CD4-positive, alpha-beta memory T cell (primary cell): ENCODE data around the gene CAPN2. TPM values are rescaled to one million over a fixed set of nuclear protein-coding genes. Genes with fewer than 3 reads are reported as not detected.

Source experiments
- CTCF ChIA-PET: fragments of 350-600 bp; sonication (Branson Sonifier 250); formaldehyde crosslinking; loops from one replicate; lab custom pipeline; 2021; ENCODE audit warnings: inconsistent platforms; ENCODE audit not compliant: partially characterized antibody; lab: Charles Lee
- POLR2A ChIA-PET: fragments of 350-600 bp; sonication (Branson Sonifier 250); formaldehyde crosslinking; loops from one replicate; lab custom pipeline; 2021; ENCODE audit not compliant: partially characterized antibody; lab: Charles Lee
- DNase-seq, 5 donors: peaks; one replicate each; pipeline versions ENCODE4 v3.0.0 to v3.0.0-alpha.2; 2020 to 2022; ENCODE audit warnings: mixed read lengths in 1 of 5
- H3K27ac ChIP-seq: one replicate; pipeline ENCODE4 v1.7.0; 2013; ENCODE audit warnings: low read depth, low read length
- H3K27me3 ChIP-seq: 2 replicates; pipeline ENCODE4 v1.7.0; 2013; ENCODE audit warnings: mild to moderate bottlenecking, low read length, moderate library complexity; ENCODE audit not compliant: insufficient read depth
- H3K36me3 ChIP-seq: 2 replicates; pipeline ENCODE4 v1.7.0; 2013; ENCODE audit warnings: mild to moderate bottlenecking, low read length, moderate library complexity; ENCODE audit not compliant: insufficient read depth
- H3K4me1 ChIP-seq: 2 replicates; pipeline ENCODE4 v1.7.0; 2013; ENCODE audit warnings: mild to moderate bottlenecking, low read length, moderate library complexity; ENCODE audit not compliant: insufficient read depth
- H3K4me3 ChIP-seq, 2 donors: one replicate each; pipeline ENCODE4 v1.7.0; 2013; ENCODE audit warnings: low read length in 2 of 2, mild to moderate bottlenecking in 1 of 2
- H3K9me3 ChIP-seq, 2 donors: one replicate each; pipeline ENCODE4 v1.7.0; 2013; ENCODE audit warnings: low read length in 2 of 2, control low read depth in 1 of 2; ENCODE audit not compliant: control insufficient read depth in 1 of 2
- H3K27ac Mint-ChIP-seq, 7 donors: one replicate each; pipeline ENCODE4 v1.8.0; 2020 to 2021; ENCODE audit warnings: mixed read lengths in 7 of 7, mild to moderate bottlenecking in 6 of 7, inconsistent platforms in 3 of 7, moderate library complexity in 3 of 7
- H3K27me3 Mint-ChIP-seq, 2 donors: one replicate each; pipeline ENCODE4 v1.8.0; 2020 to 2021; ENCODE audit warnings: mixed read lengths in 2 of 2
- H3K36me3 Mint-ChIP-seq, 2 donors: one replicate each; pipeline ENCODE4 v1.8.0; 2020 to 2021; ENCODE audit warnings: mixed read lengths in 2 of 2, inconsistent platforms in 1 of 2, mild to moderate bottlenecking in 1 of 2
- H3K4me1 Mint-ChIP-seq, 4 donors: one replicate each; pipeline ENCODE4 v1.8.0; 2020 to 2021; ENCODE audit warnings: mixed read lengths in 4 of 4, mild to moderate bottlenecking in 1 of 4
- H3K4me3 Mint-ChIP-seq, 8 donors: one replicate each; pipeline ENCODE4 v1.8.0; 2020 to 2021; ENCODE audit warnings: mixed read lengths in 8 of 8, mild to moderate bottlenecking in 7 of 8, moderate library complexity in 6 of 8, inconsistent platforms in 3 of 8
- H3K9me3 Mint-ChIP-seq, 8 donors: one replicate each; pipeline ENCODE4 v1.8.0; 2020 to 2021; ENCODE audit warnings: mixed read lengths in 8 of 8, mild to moderate bottlenecking in 5 of 8, inconsistent platforms in 3 of 8, moderate library complexity in 1 of 8
- intact Hi-C: fragments of 100-400 bp; cut with micrococcal nuclease; formaldehyde crosslinking; loops from one replicate; pipeline ENCODE4 v1.15.1; 2023
- polyA plus RNA-seq, 2 donors: library from polyadenylated mRNA; unstranded; fragments of 300-500 nt; fragmentation: Illumina TruSeq; gene quantifications; one replicate each; pipeline ENCODE4 v1.2.3, GENCODE V29; 2021
- total RNA-seq, 2 experiments: library from RNA; stranded (reverse); gene quantifications; one replicate each; pipeline ENCODE4 v1.2.3, GENCODE V29; 2021

Gene CAPN2
- total and polyA plus RNA-seq, 4 experiments from 2014 or later: 146 to 231 (median 179) TPM

DNA sequence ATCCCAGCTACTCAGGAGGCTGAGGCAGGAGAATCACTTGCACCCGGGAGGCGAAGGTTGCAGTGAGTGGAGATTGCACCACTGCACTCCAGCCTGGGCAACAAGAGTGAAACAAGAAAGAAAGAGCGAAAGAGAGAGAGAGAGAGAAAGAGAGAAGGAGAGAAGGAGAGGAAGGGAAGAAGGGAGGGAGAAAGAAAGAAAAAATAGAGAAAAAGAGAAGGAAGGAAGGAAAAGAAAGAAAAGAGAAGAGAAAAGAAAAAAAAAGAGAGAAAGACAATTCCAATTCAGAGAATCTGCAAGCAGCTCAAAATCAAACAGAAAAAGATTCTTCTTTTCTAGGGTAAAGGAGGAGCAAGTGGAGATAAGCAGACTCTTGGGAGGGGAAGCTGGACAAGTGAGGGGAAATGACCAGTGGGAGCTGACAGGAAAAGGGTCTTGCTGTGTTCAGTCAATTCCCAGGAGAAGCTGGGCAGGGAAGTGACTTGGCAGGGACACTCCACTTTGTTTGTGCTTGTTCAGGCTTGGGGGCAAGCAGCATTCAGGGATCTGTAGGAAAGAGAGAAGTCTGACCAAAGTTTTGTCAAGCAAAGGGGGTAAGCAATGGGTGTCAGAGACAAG, 3.6 kb upstream of the CAPN2 start:
- no peak for DNase-seq

DNA sequence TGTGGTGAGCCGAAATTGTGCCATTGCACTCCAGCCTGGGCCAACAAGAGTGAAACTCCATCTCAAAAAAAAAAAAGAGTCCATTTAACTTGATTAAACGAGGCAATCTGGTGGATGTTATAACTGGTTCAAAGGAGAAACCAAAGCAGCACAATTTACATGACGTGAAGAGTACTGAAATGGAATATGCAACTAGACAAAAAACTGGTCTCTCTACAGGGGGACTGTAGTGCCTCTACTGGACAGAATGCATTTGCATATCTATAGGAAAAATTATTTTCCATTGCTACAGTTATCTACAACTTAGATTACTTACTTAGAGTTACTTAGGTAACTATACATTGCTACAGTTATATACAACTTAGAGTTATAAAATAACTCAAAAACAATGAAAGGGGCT, 2.7 kb upstream of the CAPN2 start:
- no peak overlapping the region for H3K27ac ChIP-seq
- H3K27me3 Mint-ChIP-seq: no peaks in the 10 kb centered on the region
- POLR2A ChIA-PET: no interaction called here
- DNase-seq: no peak
- H3K27ac Mint-ChIP-seq: peak overlapping the region in 4 of 7 donors; percentile 4 to 91 (median 32)
- H3K4me3 Mint-ChIP-seq: no peak overlapping the region
- CTCF ChIA-PET: interaction anchor here (0.7 to 5.2 kb wide), 3 partner anchors 8 to 41 kb away, joined by 3 to 100 read pairs (median 4); no protein-coding TSS in a partner anchor
- H3K4me1 ChIP-seq: peaks cover 34% of the 10 kb centered on the region
- H3K36me3 ChIP-seq: no peaks in the 10 kb centered on the region
- no peaks in the 10 kb centered on the region for H3K27me3 ChIP-seq
- H3K36me3 Mint-ChIP-seq: peaks cover 0 to 3% of the 10 kb centered on the region in 2 donors
- no peaks in the 10 kb centered on the region for H3K9me3 Mint-ChIP-seq
- no peak overlapping the region for H3K4me3 ChIP-seq
- no peaks in the 10 kb centered on the region for H3K9me3 ChIP-seq
- peaks cover 23 to 47% (median 34%) of the 10 kb centered on the region in 4 donors for H3K4me1 Mint-ChIP-seq
- intact Hi-C loops: no loop called here

More for the DNA sequence above, 3.6 kb upstream of the CAPN2 start:
- Histone ChIP-seq H3K9me3 (no peaks in the 10 kb centered on the region), H3K27me3 (no peaks in the 10 kb centered on the region), H3K4me1 (peaks cover 26% of the 10 kb centered on the region), H3K4me3 (no peak overlapping the region), H3K27ac (no peak overlapping the region), H3K36me3 (no peaks in the 10 kb centered on the region)
- Mint-ChIP-seq H3K4me1 (peaks cover 16 to 39% (median 27%) of the 10 kb centered on the region in 4 donors), H3K36me3 (peaks cover 0 to under 1% of the 10 kb centered on the region in 2 donors), H3K27ac (peak overlapping the region in 4 of 7 donors; percentile 32 to 87 (median 82)), H3K4me3 (no peak overlapping the region), H3K27me3 (no peaks in the 10 kb centered on the region), H3K9me3 (no peaks in the 10 kb centered on the region)
- ChIA-PET POLR2A (no interaction called here), CTCF (interaction anchor here (0.8 to 4.6 kb wide), 2 partner anchors 10 to 40 kb away, joined by 3 to 28 read pairs; no protein-coding TSS in a partner anchor)
- intact Hi-C loops: no loop called here

DNA sequence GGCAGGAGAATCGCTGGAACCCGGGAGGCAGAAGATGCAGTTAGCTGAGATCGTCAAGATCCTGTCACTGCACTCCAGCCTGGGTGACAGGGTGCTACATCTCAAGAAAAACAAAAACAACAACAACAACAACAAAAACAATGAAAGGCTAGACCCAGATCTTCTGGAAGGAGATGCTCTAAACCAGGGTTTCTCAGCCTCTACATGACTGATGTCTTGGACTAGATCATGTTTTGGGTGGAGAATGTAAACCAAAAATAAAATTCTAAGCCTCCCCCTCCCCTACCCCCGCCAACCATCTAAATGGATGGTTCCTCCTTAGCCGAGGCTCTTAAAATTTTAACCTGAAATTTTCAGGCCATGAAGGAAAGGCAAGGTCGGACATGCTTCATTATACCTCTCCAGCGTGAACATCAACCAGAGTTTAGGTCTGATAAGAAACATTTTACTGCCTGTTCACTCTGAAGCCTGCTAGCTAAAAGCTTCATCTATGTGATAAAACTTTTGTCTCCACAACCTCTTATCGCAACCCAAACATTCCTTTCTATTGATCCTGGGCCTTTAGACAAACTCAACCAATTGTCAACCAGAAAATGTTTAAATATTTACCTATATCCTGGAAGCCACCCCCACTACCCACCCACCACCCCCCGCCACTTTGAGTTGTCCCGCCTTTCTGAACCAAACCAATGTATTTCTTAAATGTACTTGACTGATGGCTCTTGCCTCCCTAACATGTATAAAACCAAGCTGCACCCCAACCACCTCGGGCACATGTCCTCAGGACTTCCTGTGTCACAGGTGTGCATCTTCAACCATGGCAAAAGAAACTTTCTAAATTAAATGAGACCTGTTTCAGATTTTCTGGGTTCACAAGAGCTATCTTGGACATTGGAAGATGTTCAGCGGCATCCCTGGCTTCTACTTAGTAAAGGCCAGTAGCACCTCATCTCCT, 1.9 kb upstream of the CAPN2 start:
- peak overlapping the region in 5 of 8 donors; percentile 1 to 87 (median 86) for H3K4me3 Mint-ChIP-seq
- peaks cover 32 to 56% (median 41%) of the 10 kb centered on the region in 4 donors for H3K4me1 Mint-ChIP-seq
- Histone ChIP-seq H3K9me3 (no peaks in the 10 kb centered on the region), H3K27ac (no peak overlapping the region), H3K27me3 (no peaks in the 10 kb centered on the region), H3K4me1 (peaks cover 43% of the 10 kb centered on the region), H3K4me3 (no peak overlapping the region), H3K36me3 (no peaks in the 10 kb centered on the region)
- intact Hi-C loops: loop anchor here (5.0 kb wide), 1 partner anchor 137 kb away; the partner anchor contains the start of gene TP53BP2
- H3K9me3 Mint-ChIP-seq: no peaks in the 10 kb centered on the region
- H3K27ac Mint-ChIP-seq: peak overlapping the region; percentile 67 to 92 (median 88)
- H3K36me3 Mint-ChIP-seq: peaks cover 0 to 3% of the 10 kb centered on the region in 2 donors
- POLR2A ChIA-PET: interaction anchor here (0.6 to 4.7 kb wide), 4 partner anchors 12 to 989 kb away, joined by 3 to 71 read pairs (median 4); no protein-coding TSS in a partner anchor
- CTCF ChIA-PET: interaction anchor here (0.7 to 5.2 kb wide), 5 partner anchors 8 to 40 kb away, joined by 3 to 100 read pairs (median 4); no protein-coding TSS in a partner anchor
- H3K27me3 Mint-ChIP-seq: no peaks in the 10 kb centered on the region
- DNase-seq: no peak

DNA sequence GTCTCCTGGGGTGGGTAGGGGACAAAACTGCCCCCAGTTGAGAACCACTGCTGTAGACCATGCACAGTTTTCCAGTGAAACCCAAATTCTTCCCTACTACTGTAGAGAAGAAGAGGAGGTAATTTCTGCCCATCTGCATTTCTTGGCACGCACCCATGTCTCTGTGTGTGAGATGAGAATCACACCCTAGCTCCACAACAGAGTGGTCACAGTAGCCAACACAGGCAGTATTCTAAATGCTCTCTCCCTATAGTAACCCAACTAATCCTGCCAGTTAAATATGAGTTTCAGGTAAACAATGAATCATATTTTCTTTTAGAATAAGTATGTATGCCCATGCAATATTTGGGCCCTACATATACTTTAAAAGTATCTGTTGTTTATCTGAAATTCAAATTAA, 1.2 kb upstream of the CAPN2 start:
- ChIA-PET CTCF (interaction anchor here (1.2 to 5.2 kb wide), 7 partner anchors 8 to 39 kb away, joined by 3 to 100 read pairs (median 6); no protein-coding TSS in a partner anchor), POLR2A (interaction anchor here (1.0 to 4.7 kb wide), 7 partner anchors 10 to 998 kb away, joined by 3 to 71 read pairs (median 3); no protein-coding TSS in a partner anchor)

DNA sequence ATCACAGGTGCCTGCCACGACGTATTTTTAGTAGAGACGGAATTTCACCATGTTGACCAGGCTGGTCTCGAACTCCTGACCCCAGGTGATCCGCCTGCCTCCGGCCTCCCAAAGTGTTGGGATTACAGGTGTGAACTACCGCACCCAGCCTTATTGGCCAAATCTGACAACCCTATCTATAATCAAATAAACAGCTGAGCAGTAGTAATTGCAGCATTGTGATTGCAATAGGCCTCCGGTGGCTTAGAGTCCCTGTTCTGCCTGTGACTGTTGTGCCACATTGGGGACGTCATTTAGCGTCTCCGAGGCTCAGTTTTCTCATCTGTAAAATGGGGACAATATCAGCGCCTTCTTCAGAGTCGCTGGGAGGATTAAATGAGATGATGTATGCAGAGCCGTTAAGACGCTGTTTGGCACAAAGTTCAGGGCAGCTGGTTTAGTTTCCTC, 569 bp upstream of the CAPN2 start:
- H3K27me3 Mint-ChIP-seq: no peaks in the 10 kb centered on the region
- POLR2A ChIA-PET: interaction anchor here (0.7 to 4.7 kb wide), 15 partner anchors 9 to 999 kb away, joined by 3 to 71 read pairs (median 4); partner anchors contain the start of gene TP53BP2
- Histone ChIP-seq H3K27ac (peak overlapping the region; percentile 79), H3K9me3 (no peaks in the 10 kb centered on the region), H3K4me3 (peak overlapping the region; percentile 43 to 74), H3K27me3 (no peaks in the 10 kb centered on the region), H3K4me1 (peaks cover 56% of the 10 kb centered on the region), H3K36me3 (no peaks in the 10 kb centered on the region)
- peaks cover 44 to 69% (median 54%) of the 10 kb centered on the region in 4 donors for H3K4me1 Mint-ChIP-seq
- intact Hi-C loops: loop anchor here (1.0 to 5.0 kb wide), 3 partner anchors 13 to 136 kb away; partner anchors contain the start of gene TP53BP2
- CTCF ChIA-PET: interaction anchor here (0.8 to 5.2 kb wide), 12 partner anchors 9 to 135 kb away, joined by 3 to 100 read pairs (median 5); no protein-coding TSS in a partner anchor
- H3K9me3 Mint-ChIP-seq: no peaks in the 10 kb centered on the region
- peak overlapping the region; percentile 82 to 88 (median 86) for H3K4me3 Mint-ChIP-seq
- peak overlapping the region; percentile 81 to 96 (median 91) for H3K27ac Mint-ChIP-seq
- no peak for DNase-seq
- peaks cover 3 to 7% of the 10 kb centered on the region in 2 donors for H3K36me3 Mint-ChIP-seq

More for the DNA sequence above, 1.2 kb upstream of the CAPN2 start:
- Histone ChIP-seq H3K36me3 (no peaks in the 10 kb centered on the region), H3K27me3 (no peaks in the 10 kb centered on the region), H3K27ac (no peak overlapping the region), H3K9me3 (no peaks in the 10 kb centered on the region), H3K4me1 (peaks cover 50% of the 10 kb centered on the region), H3K4me3 (no peak overlapping the region)
- Mint-ChIP-seq H3K27ac (peak overlapping the region; percentile 67 to 92 (median 88)), H3K36me3 (peaks cover 0 to 3% of the 10 kb centered on the region in 2 donors), H3K27me3 (no peaks in the 10 kb centered on the region), H3K9me3 (no peaks in the 10 kb centered on the region), H3K4me1 (peaks cover 38 to 63% (median 48%) of the 10 kb centered on the region in 4 donors), H3K4me3 (peak overlapping the region; percentile 82 to 88 (median 86))
- DNase-seq: no peak
- intact Hi-C loops: loop anchor here (5.0 kb wide), 1 partner anchor 136 kb away; the partner anchor contains the start of gene TP53BP2

DNA sequence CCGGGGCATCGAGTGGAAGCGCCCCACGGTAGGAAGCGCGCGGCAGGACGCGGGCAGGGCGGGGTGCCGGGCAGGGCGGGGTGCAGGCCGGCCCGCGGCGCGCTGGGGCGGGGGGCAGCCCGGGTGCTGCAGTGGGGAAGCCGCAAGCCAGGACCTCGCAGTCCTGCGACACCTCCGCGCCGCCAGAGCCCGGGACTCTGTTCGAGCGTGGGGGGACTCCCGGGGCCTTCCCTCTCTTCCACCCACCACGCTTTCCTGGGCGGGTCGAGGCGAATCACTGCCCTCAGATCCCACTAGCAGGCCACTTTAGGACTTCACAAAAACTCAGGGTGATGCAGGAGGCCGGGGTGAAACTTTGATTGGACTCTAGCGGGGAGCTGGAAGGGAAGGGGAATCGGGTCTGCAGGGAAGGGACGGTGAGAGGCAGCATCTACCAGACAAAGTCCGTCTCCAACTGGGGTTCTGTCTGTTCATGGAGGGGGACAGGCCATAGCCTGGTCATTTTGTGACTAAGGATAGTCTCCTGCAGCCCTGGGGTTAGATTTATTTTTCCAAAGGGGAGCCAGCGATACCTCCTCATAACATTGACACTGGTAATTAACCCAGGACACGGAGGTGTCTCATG, 623 bp downstream of the CAPN2 start:
- Mint-ChIP-seq H3K9me3 (no peaks in the 10 kb centered on the region), H3K4me1 (peaks cover 52 to 81% (median 60%) of the 10 kb centered on the region in 4 donors), H3K27me3 (no peaks in the 10 kb centered on the region), H3K36me3 (peaks cover 8 to 15% of the 10 kb centered on the region in 2 donors), H3K4me3 (peak overlapping the region; percentile 82 to 95 (median 88)), H3K27ac (peak overlapping the region; percentile 85 to 98 (median 94))
- DNase-seq: peak; percentile 40 to 70 (median 50)
- POLR2A ChIA-PET: interaction anchor here (0.6 to 4.7 kb wide), 11 partner anchors 8 to 133 kb away, joined by 3 to 71 read pairs (median 5); partner anchors contain the start of gene TP53BP2
- Histone ChIP-seq H3K9me3 (no peaks in the 10 kb centered on the region), H3K4me1 (peaks cover 68% of the 10 kb centered on the region), H3K4me3 (peak overlapping the region; percentile 53 to 74), H3K36me3 (peaks cover 6% of the 10 kb centered on the region), H3K27me3 (no peaks in the 10 kb centered on the region), H3K27ac (peak overlapping the region; percentile 79)
- CTCF ChIA-PET: interaction anchor here (0.9 to 5.2 kb wide), 9 partner anchors 11 to 134 kb away, joined by 3 to 100 read pairs (median 8); no protein-coding TSS in a partner anchor
- intact Hi-C loops: loop anchor here (1.0 to 5.0 kb wide), 3 partner anchors 14 to 134 kb away; partner anchors contain the start of gene TP53BP2
